Mesenchymal stem cell (in vitro differentiated cells and primary cell): ENCODE data around the gene IGF2BP2.

Experiments used
- DNase-seq: peaks from one replicate; pipeline ENCODE4 v3.0.0-alpha.2; 2013
- H2AFZ ChIP-seq: one replicate; pipeline ENCODE4 v1.6.1; 2013; ENCODE audit warnings: low read depth, mild to moderate bottlenecking, control low read depth, inconsistent platforms, low read length, moderate library complexity
- H2AK5ac ChIP-seq: 2 replicates; pipeline ENCODE4 v1.6.1; 2013; ENCODE audit warnings: low read length, moderate library complexity, mild to moderate bottlenecking, inconsistent platforms; ENCODE audit not compliant: severe bottlenecking
- H2BK120ac ChIP-seq: one replicate; pipeline ENCODE4 v1.6.1; 2013; ENCODE audit warnings: low read depth, mild to moderate bottlenecking, inconsistent platforms, low read length, moderate library complexity
- H2BK12ac ChIP-seq, 2 experiments: one replicate each; pipeline ENCODE4 v1.6.1; 2013; ENCODE audit warnings: inconsistent platforms in 2 of 2, low read length in 2 of 2, mild to moderate bottlenecking in 2 of 2, moderate library complexity in 2 of 2, control low read depth in 1 of 2
- H2BK15ac ChIP-seq: one replicate; pipeline ENCODE4 v1.6.1; 2013; ENCODE audit warnings: mild to moderate bottlenecking, low read depth, inconsistent platforms; ENCODE audit not compliant: poor library complexity, severe bottlenecking
- H2BK5ac ChIP-seq: 2 replicates; pipeline ENCODE4 v1.6.1; 2013; ENCODE audit warnings: low read depth, mild to moderate bottlenecking, low read length, control low read depth, inconsistent platforms; ENCODE audit not compliant: poor library complexity, severe bottlenecking
- H3K14ac ChIP-seq, 2 experiments: one replicate each; pipeline ENCODE4 v1.6.1; 2013; ENCODE audit warnings: inconsistent platforms in 2 of 2, low read length in 2 of 2, control low read depth in 1 of 2, mild to moderate bottlenecking in 1 of 2, moderate library complexity in 1 of 2
- H3K18ac ChIP-seq, 2 experiments: one replicate each; pipeline ENCODE4 v1.6.1; 2013; ENCODE audit warnings: inconsistent platforms in 2 of 2, low read length in 2 of 2, control low read depth in 1 of 2, low read depth in 1 of 2, mild to moderate bottlenecking in 1 of 2
- H3K23ac ChIP-seq, 2 experiments: one replicate each; pipeline ENCODE4 v1.6.1; 2013; ENCODE audit warnings: inconsistent platforms in 2 of 2, low read length in 2 of 2, mild to moderate bottlenecking in 2 of 2, moderate library complexity in 2 of 2, control low read depth in 1 of 2
- H3K27ac ChIP-seq: 2 replicates; pipeline ENCODE4 v1.5.1; 2013; ENCODE audit warnings: mild to moderate bottlenecking, moderate library complexity, low read length, control low read depth, inconsistent platforms; ENCODE audit not compliant: poor library complexity, severe bottlenecking
- H3K27me3 ChIP-seq, 2 experiments: 2 replicates each; pipeline versions ENCODE4 v1.6.1 to v1.7.0; 2013; ENCODE audit warnings: low read length in 2 of 2, mild to moderate bottlenecking in 2 of 2, moderate library complexity in 2 of 2, control low read depth in 1 of 2, inconsistent platforms in 1 of 2; ENCODE audit not compliant: control insufficient read depth in 1 of 2, insufficient read depth in 1 of 2
- H3K36me3 ChIP-seq, 2 experiments: 2 replicates each; pipeline versions ENCODE4 v1.6.1 to v1.7.0; 2013; ENCODE audit warnings: low read length in 2 of 2, control low read depth in 1 of 2, inconsistent platforms in 1 of 2, low read depth in 1 of 2, mild to moderate bottlenecking in 1 of 2; ENCODE audit not compliant: insufficient read depth in 2 of 2, control insufficient read depth in 1 of 2
- H3K4ac ChIP-seq, 2 experiments: one replicate each; pipeline ENCODE4 v1.6.1; 2013; ENCODE audit warnings: inconsistent platforms in 2 of 2, low read length in 2 of 2, mild to moderate bottlenecking in 2 of 2, moderate library complexity in 2 of 2, control low read depth in 1 of 2, low read depth in 1 of 2
- H3K4me1 ChIP-seq: 2 replicates; pipeline ENCODE4 v1.6.1; 2013; ENCODE audit warnings: low read depth, low read length, control low read depth; ENCODE audit not compliant: control insufficient read depth, insufficient read depth
- H3K4me2 ChIP-seq: 2 replicates; pipeline ENCODE4 v1.6.1; 2013; ENCODE audit warnings: low read length, mild to moderate bottlenecking, inconsistent platforms; ENCODE audit not compliant: poor library complexity, severe bottlenecking
- H3K4me3 ChIP-seq, 2 experiments: 2 replicates each; pipeline versions ENCODE4 v1.5.1 to v1.7.0; 2013; ENCODE audit warnings: low read length in 2 of 2, mild to moderate bottlenecking in 2 of 2, control low read depth in 1 of 2, low read depth in 1 of 2; ENCODE audit not compliant: insufficient read depth in 1 of 2
- H3K79me1 ChIP-seq: replicated peaks from 2 replicates; pipeline ENCODE4 v1.6.1; 2013; ENCODE audit warnings: mild to moderate bottlenecking, control low read depth, low read length, inconsistent platforms; ENCODE audit not compliant: poor library complexity, severe bottlenecking
- H3K9ac ChIP-seq: 2 replicates; pipeline ENCODE4 v1.7.0; 2013; ENCODE audit warnings: mild to moderate bottlenecking, low read length, moderate library complexity
- H3K9me3 ChIP-seq: 2 replicates; pipeline ENCODE4 v1.7.0; 2013; ENCODE audit warnings: mild to moderate bottlenecking, low read length; ENCODE audit not compliant: control insufficient read depth
- H4K8ac ChIP-seq: one replicate; pipeline ENCODE4 v1.6.1; 2013; ENCODE audit warnings: inconsistent platforms, mild to moderate bottlenecking, low read length, moderate library complexity
- H4K91ac ChIP-seq: one replicate; pipeline ENCODE4 v1.6.1; 2013; ENCODE audit warnings: mild to moderate bottlenecking, low read length, inconsistent platforms
- WGBS: methylation state at CpG from one replicate; pipeline ENCODE4 v1.1.7; 2013; ENCODE audit warnings: mixed read lengths; 5-methylcytosine and 5-hydroxymethylcytosine counted together

IGF2BP2 gene

GRCh38 chr3:185823078-185824044, 1.5 kb downstream of the IGF2BP2 start:
- Histone ChIP-seq H2BK15ac (peak overlapping the region; percentile 90), H4K91ac (peak overlapping the region; percentile 94), H3K4me1 (peaks cover 5% of the 10 kb centered on the region), H3K4me2 (peak overlapping the region; percentile 78), H3K18ac (peak overlapping the region; percentile 92 to 95), H4K8ac (peak overlapping the region; percentile 84), H3K4ac (peak overlapping the region; percentile 91 to 94), H2BK12ac (peak overlapping the region in 1 of 2 experiments; percentile 76), H3K9ac (peak overlapping the region; percentile 96), H3K79me1 (peaks cover 4% of the 10 kb centered on the region), H3K27ac (peak overlapping the region; percentile 80), H3K27me3 (no peaks in the 10 kb centered on the region), H3K23ac (peak overlapping the region; percentile 78 to 90), H2AK5ac (peak overlapping the region; percentile 65), H3K36me3 (no peaks in the 10 kb centered on the region), H2BK120ac (peak overlapping the region; percentile 99), H3K4me3 (peak overlapping the region; percentile 87 to 92), H2BK5ac (peak overlapping the region; percentile 89), H3K14ac (peak overlapping the region; percentile 43 to 95), H2AFZ (no peak overlapping the region), H3K9me3 (no peaks in the 10 kb centered on the region)
- DNase-seq, result peak; percentile 69
- 1% methylated on average over 65 of the region's 84 CpGs for WGBS

GRCh38 chr3:185822221-185823000, 2.4 kb downstream of the IGF2BP2 start:
- Histone ChIP-seq H3K27me3 (no peaks in the 10 kb centered on the region), H2AFZ (no peak overlapping the region), H3K4me2 (peak overlapping the region; percentile 60), H4K91ac (no peak overlapping the region), H2BK15ac (no peak overlapping the region), H2BK120ac (no peak overlapping the region), H3K18ac (no peak overlapping the region), H2BK12ac (no peak overlapping the region), H3K27ac (peak overlapping the region; percentile 61), H2BK5ac (no peak overlapping the region), H3K23ac (no peak overlapping the region), H3K36me3 (no peaks in the 10 kb centered on the region), H3K4me1 (peaks cover 5% of the 10 kb centered on the region), H3K14ac (no peak overlapping the region), H3K79me1 (no peaks in the 10 kb centered on the region), H3K9ac (peak overlapping the region; percentile 96), H3K4me3 (peak overlapping the region in 1 of 2 experiments; percentile 87), H4K8ac (no peak overlapping the region), H2AK5ac (no peak overlapping the region), H3K9me3 (no peaks in the 10 kb centered on the region), H3K4ac (no peak overlapping the region)
- peak; percentile 83 for DNase-seq
- 0% methylated on average over 3 of the region's 9 CpGs for whole genome bisulfite sequencing

- Histone ChIP-seq H3K4me3 (peak overlapping the region in 1 of 2 experiments; percentile 87), H3K14ac (no peak overlapping the region), H3K79me1 (no peaks in the 10 kb centered on the region), H2BK120ac (no peak overlapping the region), H4K8ac (no peak overlapping the region), H3K27me3 (no peaks in the 10 kb centered on the region), H2AFZ (no peak overlapping the region), H2BK5ac (no peak overlapping the region), H3K4me2 (peak overlapping the region; percentile 5), H2BK15ac (no peak overlapping the region), H4K91ac (no peak overlapping the region), H3K4ac (no peak overlapping the region), H2BK12ac (no peak overlapping the region), H3K27ac (peak overlapping the region; percentile 63), H3K36me3 (no peaks in the 10 kb centered on the region), H3K9ac (peak overlapping the region; percentile 96), H3K9me3 (no peaks in the 10 kb centered on the region), H2AK5ac (no peak overlapping the region), H3K4me1 (peaks cover under 1% of the 10 kb centered on the region), H3K18ac (no peak overlapping the region), H3K23ac (no peak overlapping the region)
- peak; percentile 85 for DNase-seq
- 0% methylated on average over 4 of the region's 6 CpGs for WGBS
These were observed 3.7 kb downstream of the IGF2BP2 start for GRCh38 chr3:185820973-185821758.
